GM12878 (cell line): Measurements from ENCODE around the gene IL22RA2. TPM values are rescaled to one million over a fixed set of nuclear protein-coding genes. Genes with fewer than 3 reads are reported as not detected.
A peak's percentile ranks its signal among the peaks of the same experiment; 100 is the strongest.

Experiments used
- ATAC-seq: fragments of 200-7000 bp; cut with Tn5 transposase; 3 replicates; pipeline ENCODE4 v1.9.1; 2020; ENCODE audit warnings: mild to moderate bottlenecking, moderate library complexity
- BruUV-seq: library from RNA; stranded (reverse); fragments of 400-500 nt; replicated peaks from 2 replicates; lab custom pipeline; 2021; lab: Mats Ljungman, UMichigan
- CTCF ChIA-PET: fragments of 300-600 bp; sonication (Branson Sonifier 250); formaldehyde crosslinking; extraction: SDS; loops from one replicate; lab custom pipeline; 2021; ENCODE audit warnings: inconsistent platforms; lab: Yijun Ruan, JAX
- POLR2A ChIA-PET: fragments of 350-600 bp; formaldehyde crosslinking; extraction: SDS; loops from one replicate; lab custom pipeline; 2021; ENCODE audit warnings: inconsistent platforms; lab: Charles Lee
- RAD21 ChIA-PET: fragments of 300-600 bp; sonication (Branson Sonifier 250); formaldehyde crosslinking; loops from one replicate; lab custom pipeline; 2023; ENCODE audit warnings: antibody characterized with exemption; ENCODE audit not compliant: unreplicated experiment; lab: Charles Lee
- SMC1A ChIA-PET: fragments of 300-600 bp; sonication (Branson Sonifier 250); formaldehyde crosslinking; loops from one replicate; lab custom pipeline; 2023; ENCODE audit not compliant: unreplicated experiment, uncharacterized antibody; lab: Charles Lee
- DNase-seq: peaks from one replicate; pipeline ENCODE4 v3.0.0-alpha.2; 2011; ENCODE audit warnings: low read depth, low spot score
- FAIRE-seq: peaks from 3 replicates; lab custom pipeline; 2011; peaks lifted over from hg19 to GRCh38; lab: Jason Lieb, UNC
- H2AFZ ChIP-seq: 2 replicates; pipeline ENCODE4 v1.6.0; 2011; ENCODE audit warnings: low read depth, low read length, control low read depth; ENCODE audit not compliant: control insufficient read depth
- H3K27ac ChIP-seq: 2 replicates; pipeline ENCODE4 v1.5.1; 2011; ENCODE audit warnings: control low read depth; ENCODE audit not compliant: control insufficient read depth, insufficient read depth
- H3K27me3 ChIP-seq, 2 experiments: replicated peaks in 1 of 2; 2 replicates each; pipeline versions ENCODE4 v1.6.0 to v1.6.1; 2011; ENCODE audit warnings: low read length in 1 of 2; ENCODE audit not compliant: control insufficient read depth in 2 of 2, insufficient read depth in 2 of 2
- H3K36me3 ChIP-seq, 2 experiments: 2 replicates each; pipeline ENCODE4 v1.5.1; 2011; ENCODE audit warnings: low read length in 1 of 2; ENCODE audit not compliant: control insufficient read depth in 2 of 2, insufficient read depth in 2 of 2
- H3K4me1 ChIP-seq: 2 replicates; pipeline ENCODE4 v1.6.1; 2011; ENCODE audit warnings: mild to moderate bottlenecking, low read length, moderate library complexity, mixed read lengths; ENCODE audit not compliant: control insufficient read depth, insufficient read depth
- H3K4me2 ChIP-seq: 2 replicates; pipeline ENCODE4 v1.6.0; 2011; ENCODE audit warnings: control low read depth; ENCODE audit not compliant: control insufficient read depth, insufficient read depth
- H3K4me3 ChIP-seq: fragments of 200-600 bp; sonication (generic); 2 replicates; pipeline ENCODE4 v1.5.1; 2016
- H3K79me2 ChIP-seq: 2 replicates; pipeline ENCODE4 v1.6.0; 2011; ENCODE audit warnings: low read length; ENCODE audit not compliant: control insufficient read depth, insufficient read depth
- H3K9ac ChIP-seq: 2 replicates; pipeline ENCODE4 v1.8.0; 2011; ENCODE audit warnings: low read length, control low read depth, mixed read lengths; ENCODE audit not compliant: control insufficient read depth, insufficient read depth
- H3K9me3 ChIP-seq: replicated peaks from 3 replicates; pipeline ENCODE4 v1.5.1; 2011; ENCODE audit warnings: mild to moderate bottlenecking, low read length; ENCODE audit not compliant: control insufficient read depth, insufficient read depth
- H4K20me1 ChIP-seq: 2 replicates; pipeline ENCODE4 v1.6.0; 2011; ENCODE audit not compliant: control insufficient read depth, insufficient read depth
- ATF7 ChIP-seq: fragments of 450-650 bp; IDR thresholded peaks from 2 replicates; pipeline ENCODE4 v1.6.1; 2016; ENCODE audit warnings: low read depth, mild to moderate bottlenecking
- CUX1 ChIP-seq: IDR thresholded peaks from 2 replicates; pipeline ENCODE4 v1.6.1; 2012; ENCODE audit warnings: improper control_type of control experiment, low read depth, low read length; ENCODE audit not compliant: insufficient replicate concordance
- HDAC6 ChIP-seq: fragments of 200-600 bp; sonication (generic); IDR thresholded peaks from one replicate; pipeline ENCODE4 v1.8.0; 2017; ENCODE audit warnings: antibody characterized with exemption; ENCODE audit not compliant: unreplicated experiment
- LARP7 ChIP-seq: fragments of 450-650 bp; IDR thresholded peaks from 2 replicates; pipeline ENCODE4 v1.6.1; 2017; ENCODE audit warnings: mild to moderate bottlenecking
- MLLT1 ChIP-seq: fragments of 450-650 bp; IDR thresholded peaks from 2 replicates; pipeline ENCODE4 v1.6.1; 2016; ENCODE audit warnings: mild to moderate bottlenecking
- MTA3 ChIP-seq: IDR thresholded peaks from 2 replicates; pipeline ENCODE4 v1.6.1; 2012; ENCODE audit warnings: low read length, inconsistent platforms, borderline replicate concordance
- NBN ChIP-seq: fragments of 450-650 bp; IDR thresholded peaks from 2 replicates; pipeline ENCODE4 v1.6.1; 2016
- NKRF ChIP-seq: fragments of 450-650 bp; conservative IDR thresholded peaks from 2 replicates; pipeline ENCODE4 v1.6.1; 2017; ENCODE audit warnings: mild to moderate bottlenecking, moderate library complexity
- NR2F1 ChIP-seq: fragments of 450-650 bp; conservative IDR thresholded peaks from 2 replicates; pipeline ENCODE4 v1.6.1; 2017; ENCODE audit warnings: mild to moderate bottlenecking
- PAX8 ChIP-seq: fragments of 450-650 bp; IDR thresholded peaks from 2 replicates; pipeline ENCODE4 v1.6.1; 2017; ENCODE audit warnings: mild to moderate bottlenecking, moderate library complexity
- POLR2A ChIP-seq: IDR thresholded peaks from 2 replicates; pipeline ENCODE4 v1.6.1; 2011; ENCODE audit warnings: low read depth, mild to moderate bottlenecking, low read length
- POLR2AphosphoS5 ChIP-seq: IDR thresholded peaks from 2 replicates; pipeline ENCODE4 v1.6.1; 2011; ENCODE audit warnings: mild to moderate bottlenecking, low read length, inconsistent platforms
- RELA ChIP-seq: fragments of 450-650 bp; IDR thresholded peaks from 2 replicates; pipeline ENCODE4 v1.8.0; 2014; ENCODE audit warnings: borderline replicate concordance; ENCODE audit not compliant: partially characterized antibody
- SIN3A ChIP-seq: IDR thresholded peaks from 2 replicates; pipeline ENCODE4 v1.6.1; 2012; ENCODE audit warnings: low read depth, low read length, improper control_type of control experiment
- SPI1 ChIP-seq: IDR thresholded peaks from 2 replicates; pipeline ENCODE4 v1.6.1; 2011; ENCODE audit warnings: low read depth, mild to moderate bottlenecking, low read length, moderate library complexity, borderline replicate concordance; ENCODE audit not compliant: insufficient read depth
- WGBS: methylation state at CpG from one replicate; pipeline ENCODE4 v1.1.6; 2016; ENCODE audit warnings: low lambda C conversion rate; ENCODE audit not compliant: insufficient replicate concordance, insufficient coverage; ENCODE audit errors: missing lambda C conversion rate; 5-methylcytosine and 5-hydroxymethylcytosine counted together
- in situ Hi-C: fragments of 300-500 bp; cut with MboI; formaldehyde crosslinking; loops from 9 replicates; pipeline ENCODE4 v1.14.3; 2018; ENCODE audit warnings: mixed read lengths
- intact Hi-C: fragments of 100-400 bp; cut with micrococcal nuclease; formaldehyde crosslinking; loops from one replicate; pipeline ENCODE4 v1.14.2; 2022; ENCODE audit not compliant: unreplicated experiment
- polyA plus RNA-seq, 11 experiments: library from polyadenylated mRNA; depleted of rRNA in 4 of 11; unstranded in 6 of 11; stranded (reverse) in 5 of 11; fragments of >200 nt; fragmentation: Nextera tagmentation in 4 of 11; fragmentation: Illumina TruSeq in 1 of 11; extraction: Ambion mirVana in 4 of 11; extraction: Trizol in 1 of 11; gene quantifications; 1 replicate in 1 of 11; 2 replicates in 10 of 11; pipeline versions ENCODE4 v1.2.1 to v1.2.3, GENCODE V29; 2011 to 2016; ENCODE audit warnings: inconsistent platforms in 2 of 11, missing spikeins in 2 of 11, low read depth in 1 of 11
- total RNA-seq, 4 experiments: library from RNA; depleted of rRNA in 3 of 4; stranded (reverse); fragments of >200 nt in 3 of 4; fragmentation: Illumina TruSeq in 1 of 4; extraction: Trizol in 1 of 4; gene quantifications; 2 replicates each; pipeline versions ENCODE4 v1.2.1 to v1.2.3, GENCODE V29; 2013 to 2021

Gene IL22RA2
- total and polyA plus RNA-seq, 10 of the 15 experiments (the other 5 are each of a cell fraction or from before 2014, with no cell fraction given): 0.05 to 0.22 (median 0.09) TPM; not detected in 3

- Histone ChIP-seq H4K20me1 (no peaks in the 10 kb centered on the region), H3K36me3 (peaks cover under 1 to 17% of the 10 kb centered on the region in 2 experiments; a peak in 3 of 4 replicates), H3K79me2 (peaks cover 80% of the 10 kb centered on the region), H3K4me3 (peak overlapping the region; percentile 91), H3K27ac (peak overlapping the region; percentile 94), H3K4me1 (peaks cover 9% of the 10 kb centered on the region; the same call in 1 of the 2 replicates), H3K9me3 (peaks cover 8% of the 10 kb centered on the region), H3K4me2 (peak overlapping the region; percentile 78), H3K27me3 (no peaks in the 10 kb centered on the region), H3K9ac (peak overlapping the region; percentile 86), H2AFZ (no peak overlapping the region)
- ChIA-PET POLR2A (interaction anchor here (0.6 to 4.9 kb wide), 19 partner anchors 8 to 746 kb away, joined by 3 to 37 read pairs (median 5); no protein-coding TSS in a partner anchor), SMC1A (interaction anchor here (0.8 to 7.9 kb wide), 28 partner anchors 9 to 759 kb away, joined by 3 to 89 read pairs (median 5); no protein-coding TSS in a partner anchor), CTCF (interaction anchor here (0.9 to 3.1 kb wide), 15 partner anchors 11 to 140 kb away, joined by 3 to 18 read pairs (median 5); no protein-coding TSS in a partner anchor), RAD21 (interaction anchor here (0.8 to 8.0 kb wide), 23 partner anchors 11 to 140 kb away, joined by 3 to 68 read pairs (median 7); partner anchors contain the start of gene IL22RA2)
- ATAC-seq (peak; percentile 34), DNase-seq (no peak), FAIRE-seq (no peak)
- BruUV-seq: no TSS peak
- WGBS: 31% methylated on average over 12 of the region's 12 CpGs
- in situ Hi-C loops (loop anchor here (5.0 kb wide), 1 partner anchor 115 kb away; no protein-coding TSS in a partner anchor), intact Hi-C loops (no loop called here)
- no peak for TF ChIP-seq CUX1
- no peak for TF ChIP-seq HDAC6
- TF ChIP-seq PAX8: no peak
- peak; percentile 89 for TF ChIP-seq POLR2AphosphoS5
- no peak for TF ChIP-seq RELA
- TF ChIP-seq NR2F1: 0 out of 2 replicates have a peak, but pooled peaks have one; percentile 32
- peak; percentile 12; the same call in 1 of the 2 replicates for TF ChIP-seq LARP7
- TF ChIP-seq SPI1: no peak
- peak; percentile 27; the same call in 1 of the 2 replicates for TF ChIP-seq MTA3
- peak; percentile 51 for TF ChIP-seq ATF7
- TF ChIP-seq NBN: no peak
- TF ChIP-seq POLR2A: peak; percentile 75; the same call in 1 of the 2 replicates
- TF ChIP-seq SIN3A: 0 out of 2 replicates have a peak, but pooled peaks have one; percentile 8
- TF ChIP-seq MLLT1: peak; percentile 92
- TF ChIP-seq NKRF: 0 out of 2 replicates have a peak, but pooled peaks have one; percentile 18
Observed at GRCh38 chr6:137216875-137217553, 43.6 kb upstream of the IL22RA2 start.
